ENCODE measurements around the gene CPLX1.
"Not testable (repeated sequence)": the region's sequence is repeated elsewhere in the genome, so short reads cannot be mapped to it uniquely, and the experiment has no call there.

- not testable (repeated sequence) for TF ChIP-seq POLR2A (IDR thresholded peaks at IDR 0.05; ENCODE audit: low read depth, low read length); POLR2AphosphoS5 (IDR thresholded peaks at IDR 0.05; ENCODE audit: low read depth, low read length); POU2F2 (IDR thresholded peaks at IDR 0.05; ENCODE audit: low read depth, low read length); TAF1 (IDR thresholded peaks at IDR 0.05; ENCODE audit: low read depth, low read length); PAX5 (IDR thresholded peaks at IDR 0.05; ENCODE audit: insufficient read depth, low read length, severe bottlenecking); SPI1 (IDR thresholded peaks at IDR 0.05; ENCODE audit: low read depth, low read length)
Observed at GRCh38 chr4:753186-753585, 72.7 kb downstream of the CPLX1 start.

Measured in GM12891 (cell line).